Stimulated activated CD4-positive, alpha-beta T cell treated with anti-CD3 and anti-CD28 coated beads, Interleukin-1b, Interleukin-23, amount 100 ng/mL, for 4 hours (primary cell): ENCODE measurements around the gene ALKBH4.
"Not testable (repeated sequence)": the region's sequence is repeated elsewhere in the genome, so short reads cannot be mapped to it uniquely, and the experiment has no call there.

Experiments used
- DNase-seq, 2 donors: peaks; one replicate each; pipeline ENCODE4 v3.0.0-alpha.2; 2020; ENCODE audit warnings: low read depth in 2 of 2

Gene ALKBH4

DNA sequence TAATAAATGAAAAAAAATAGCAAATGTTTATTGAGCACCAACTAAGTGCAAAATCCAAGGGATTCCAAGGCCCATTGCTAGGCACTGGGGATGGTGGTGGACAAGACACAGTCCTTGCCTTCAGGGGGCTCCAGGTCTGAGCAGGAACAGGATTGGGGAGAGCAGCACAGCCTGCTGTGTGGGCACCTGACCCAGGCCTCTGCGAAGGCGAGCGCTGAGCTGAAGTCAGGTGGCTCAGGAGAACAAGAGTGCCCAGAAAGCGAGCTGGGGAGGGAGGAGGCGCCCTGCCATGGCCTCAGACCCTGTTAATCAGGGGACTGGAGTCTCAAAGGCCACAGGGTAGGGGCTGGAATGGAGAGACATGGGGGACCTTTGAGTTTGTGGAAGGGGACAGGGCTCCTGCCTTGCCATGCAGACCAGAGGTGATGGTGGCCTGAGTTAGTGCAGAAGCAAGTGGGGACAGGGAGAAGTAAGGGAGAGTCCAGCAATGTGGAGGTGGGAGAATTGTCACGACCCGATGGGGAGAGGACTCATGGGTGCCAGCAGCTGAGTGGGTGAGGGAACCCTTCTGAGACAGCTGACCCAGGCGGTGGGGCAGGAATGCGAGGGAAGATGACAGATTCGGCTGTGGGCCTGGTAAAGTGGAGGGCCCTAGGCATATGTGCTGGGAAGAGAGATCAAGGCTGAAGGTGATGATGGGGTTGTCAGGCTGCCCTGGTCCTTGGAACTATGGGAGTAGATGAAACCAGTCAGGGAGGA lies 35.3 kb downstream of the ALKBH4 start:
- no peak for DNase-seq

DNA sequence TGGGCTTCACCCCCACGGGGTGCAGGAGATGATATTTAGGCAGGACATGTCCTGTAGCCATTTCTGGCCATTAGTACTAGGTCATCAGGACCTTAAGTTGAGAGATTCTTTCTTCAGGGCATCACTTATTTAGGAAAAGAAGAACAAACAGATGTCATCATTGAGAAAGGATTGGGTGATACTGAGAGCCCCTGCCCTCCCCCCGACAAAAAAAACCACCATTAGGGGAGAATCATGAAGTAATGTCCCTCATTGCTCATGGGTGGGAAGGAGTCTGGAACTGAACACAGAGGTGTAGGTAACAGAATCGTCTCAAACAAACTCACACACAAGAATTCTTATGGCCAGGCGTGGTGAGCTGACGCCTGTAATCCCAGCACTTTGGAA lies 37.7 kb downstream of the ALKBH4 start:
- DNase-seq = no peak

DNA sequence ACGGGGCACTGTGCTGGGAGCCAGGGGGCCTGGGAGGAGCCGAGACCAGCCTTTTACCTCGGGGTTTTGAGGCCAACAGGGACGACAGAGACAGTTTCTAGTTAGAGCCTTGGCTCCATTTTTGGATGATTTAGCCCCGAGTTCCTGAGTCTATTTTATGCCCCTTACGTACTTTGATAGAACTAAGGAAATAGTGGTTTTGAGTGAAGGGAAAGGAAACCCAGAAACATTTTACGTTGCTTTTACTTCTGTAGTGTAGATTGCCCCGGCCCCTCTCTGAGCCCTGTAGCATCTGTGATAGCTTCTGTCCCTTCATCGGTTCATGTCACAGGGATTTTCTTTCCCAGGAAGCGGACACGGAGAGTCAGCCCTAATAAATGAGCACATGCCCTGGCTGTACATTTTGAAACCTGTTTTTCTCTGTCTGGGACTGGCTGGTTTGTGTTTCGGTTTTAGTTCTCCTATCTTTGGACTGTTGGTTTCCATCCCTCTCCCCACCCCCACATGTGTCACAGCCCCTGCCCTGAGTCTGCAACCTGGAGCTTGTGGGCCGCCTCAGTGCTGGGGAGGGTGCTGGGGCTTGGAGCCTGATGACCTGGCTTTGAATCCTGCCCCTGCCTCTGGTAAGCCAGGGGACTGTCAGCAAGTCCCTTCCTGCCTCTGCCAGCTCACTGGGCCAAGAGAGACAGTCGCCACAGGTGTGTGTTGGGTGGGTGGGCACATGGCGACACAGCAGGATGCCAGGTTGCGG lies 38.2 kb downstream of the ALKBH4 start:
- peak; percentile 54 to 63 for DNase-seq

DNA sequence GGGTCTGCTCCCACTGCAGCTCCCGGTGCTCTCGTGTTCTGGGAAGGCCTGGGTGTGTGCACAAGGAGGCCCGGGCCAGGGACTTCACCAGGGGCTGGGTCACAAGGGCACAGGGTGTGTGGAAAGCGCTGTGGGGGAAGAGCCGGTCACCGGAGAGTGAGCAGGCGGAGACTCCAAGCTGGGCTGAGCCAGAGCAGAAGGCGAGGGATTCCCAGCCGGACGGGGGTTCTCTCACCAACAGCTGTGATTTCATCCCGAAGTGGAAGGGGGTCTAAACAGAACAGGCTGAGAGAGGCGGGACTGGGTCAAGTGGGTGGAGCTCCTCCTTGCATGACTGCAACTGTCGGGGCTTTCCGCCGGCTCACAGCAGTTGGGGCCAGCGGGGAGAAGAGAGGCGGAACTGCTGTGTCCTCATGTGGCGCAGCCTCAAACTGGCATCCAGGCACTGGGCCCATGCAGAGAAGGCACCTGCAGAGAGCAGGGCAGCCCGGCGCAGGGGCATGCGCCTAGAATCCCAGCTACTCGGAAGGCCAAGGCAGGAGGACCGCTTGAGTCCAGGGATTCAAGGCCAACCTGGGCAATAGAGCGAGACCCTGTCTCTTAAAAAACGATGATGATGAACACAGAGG lies 38.9 kb downstream of the ALKBH4 start:
- DNase-seq = peak; percentile 69 to 72

DNA sequence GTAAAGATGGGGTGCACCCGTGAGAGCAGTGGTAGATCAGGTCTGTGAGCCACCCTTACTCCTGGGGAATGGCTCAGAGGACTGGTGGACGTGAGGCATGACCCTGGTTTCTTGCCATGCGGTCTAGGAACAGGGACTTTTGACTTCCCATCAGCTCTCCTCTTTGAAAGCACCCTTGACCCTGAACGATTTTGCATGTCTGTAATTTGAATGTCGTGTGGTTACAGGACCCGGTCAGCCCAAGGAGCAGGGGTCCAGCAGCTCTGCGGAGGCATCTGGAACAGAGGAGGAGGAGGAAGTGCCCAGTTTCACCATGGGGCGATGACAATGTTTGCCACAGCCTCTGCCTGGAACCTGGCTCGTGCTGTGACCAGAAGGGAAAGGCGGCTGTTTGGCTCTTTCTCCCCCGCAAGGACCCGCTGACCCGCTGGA lies 39.9 kb downstream of the ALKBH4 start:
- no peak for DNase-seq

DNA sequence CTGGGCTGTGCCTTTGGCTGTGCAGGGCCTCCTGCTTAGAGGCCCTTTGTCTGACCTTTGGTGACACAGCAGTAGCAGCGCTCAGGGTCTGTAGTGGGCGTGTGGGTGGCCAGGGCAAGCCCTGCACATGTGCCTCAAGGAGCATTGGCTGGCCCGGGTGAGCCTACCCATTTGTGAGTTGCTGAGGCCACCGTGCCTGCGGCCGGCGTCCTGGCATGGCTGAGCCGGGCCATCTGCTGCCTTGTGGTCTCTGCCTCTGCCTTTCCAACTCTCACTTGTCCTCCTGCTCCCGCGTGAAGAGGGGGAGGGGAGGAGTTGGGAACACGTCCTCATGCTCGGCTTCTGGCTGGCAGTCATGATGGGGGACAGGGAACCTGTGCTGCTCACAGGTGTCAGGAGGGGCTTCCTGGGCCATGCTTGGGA lies 40.5 kb downstream of the ALKBH4 start:
- no peak for DNase-seq

GRCh38 chr7:102421706-102422240 lies 42.9 kb downstream of the ALKBH4 start:
- DNase-seq = no peak

GRCh38 chr7:102418592-102418991 lies 46.1 kb downstream of the ALKBH4 start:
- DNase-seq = no peak

- DNase-seq = no peak
Observed at GRCh38 chr7:102417105-102417504, 47.6 kb downstream of the ALKBH4 start.

DNA sequence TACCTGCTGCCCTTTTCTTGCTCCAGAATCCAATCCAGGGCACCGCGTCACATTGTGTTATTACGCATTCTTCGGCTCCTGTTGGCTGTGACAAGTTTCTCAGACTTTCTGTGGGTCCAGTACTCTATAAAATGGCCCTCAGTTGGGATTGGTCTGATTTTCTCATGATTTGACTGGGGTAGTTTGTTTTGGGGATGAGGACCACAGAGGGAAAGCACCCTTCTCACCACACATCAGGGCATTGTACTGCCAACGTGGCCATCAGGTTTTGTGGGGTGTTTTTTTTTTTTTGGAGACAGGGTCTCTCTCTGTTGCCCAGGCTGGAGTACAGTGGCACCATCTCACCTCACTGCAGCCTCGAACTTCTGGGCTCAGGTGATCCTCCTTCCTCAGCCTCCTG lies 48.3 kb downstream of the ALKBH4 start:
- no peak for DNase-seq

DNA sequence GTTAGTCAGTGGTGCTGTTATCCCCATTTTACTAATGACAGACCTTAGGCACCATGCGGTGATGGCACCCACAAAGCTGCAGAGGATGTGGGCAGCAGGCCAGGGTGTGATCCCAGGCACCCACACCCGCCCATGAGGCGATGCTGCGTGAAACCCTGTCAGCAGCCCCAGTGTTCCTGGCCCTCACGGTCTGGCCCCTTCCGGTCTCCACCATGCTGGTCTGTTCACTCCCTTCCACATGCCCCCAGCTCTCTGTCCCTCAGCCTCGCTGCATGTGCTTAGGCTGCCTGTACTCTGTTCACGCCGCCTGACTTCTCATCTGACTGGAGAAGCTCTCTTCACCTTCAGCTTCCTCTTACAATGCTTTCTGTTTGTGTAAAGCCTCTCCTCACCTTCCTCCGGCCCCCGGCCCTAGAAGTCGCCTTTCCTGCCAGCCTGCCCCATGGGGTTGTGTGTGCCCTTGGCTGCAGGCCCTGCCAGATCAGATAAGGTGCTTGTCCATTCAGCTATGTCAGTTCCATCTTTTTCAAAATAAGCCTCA lies 48.9 kb downstream of the ALKBH4 start:
- DNase-seq = peak in 1 of 2 donors; percentile 28

DNA sequence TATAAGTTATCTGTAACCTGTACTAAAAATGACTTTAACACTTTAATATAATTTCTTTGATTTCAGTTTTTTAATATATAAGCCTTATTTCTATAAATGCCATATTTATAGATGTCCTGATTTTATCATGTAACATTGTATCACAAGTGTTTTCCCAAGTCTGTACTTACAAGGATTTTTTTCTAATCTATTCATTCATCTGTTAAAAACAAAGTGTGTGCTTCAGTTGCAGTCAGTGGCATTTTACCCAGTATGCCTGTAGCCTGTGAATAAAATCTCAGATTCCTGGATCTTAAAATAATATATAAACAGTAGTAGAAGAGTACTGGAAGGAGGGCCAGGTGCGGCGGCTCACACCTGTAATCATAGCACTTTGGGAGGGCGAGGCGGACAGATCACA lies 51.1 kb downstream of the ALKBH4 start:
- DNase-seq = no peak

- DNase-seq = no peak
Observed at GRCh38 chr7:102413091-102413490, 51.6 kb downstream of the ALKBH4 start.

GRCh38 chr7:102412548-102412947 lies 52.1 kb downstream of the ALKBH4 start:
- DNase-seq = no peak

DNA sequence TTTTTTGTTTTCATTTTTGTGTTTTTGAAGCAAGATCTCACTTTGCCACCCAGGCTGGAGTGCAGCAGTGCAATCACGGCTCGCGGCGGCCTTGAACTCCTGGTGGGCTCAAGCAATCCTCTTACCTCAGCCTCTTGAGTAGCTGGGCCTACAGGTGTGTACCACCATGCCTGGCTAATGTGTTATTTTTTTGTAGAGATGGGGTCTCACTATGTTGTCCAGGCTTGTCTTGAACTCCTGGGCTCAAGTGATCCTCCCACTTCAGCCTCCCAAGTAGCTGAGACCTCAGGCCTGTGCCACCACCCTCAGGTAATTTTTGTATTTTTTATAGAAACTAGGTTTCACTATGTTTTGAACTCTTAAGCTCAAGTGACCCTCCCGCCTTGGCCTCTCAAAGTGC lies 53.7 kb downstream of the ALKBH4 start:
- no peak for DNase-seq

- no peak for DNase-seq
Observed at GRCh38 chr7:102410123-102410522, 54.5 kb downstream of the ALKBH4 start.

GRCh38 chr7:102409340-102409739 lies 55.3 kb downstream of the ALKBH4 start:
- DNase-seq = no peak

- not testable (repeated sequence) for DNase-seq
Observed at GRCh38 chr7:102408530-102408929, 56.1 kb downstream of the ALKBH4 start.

DNA sequence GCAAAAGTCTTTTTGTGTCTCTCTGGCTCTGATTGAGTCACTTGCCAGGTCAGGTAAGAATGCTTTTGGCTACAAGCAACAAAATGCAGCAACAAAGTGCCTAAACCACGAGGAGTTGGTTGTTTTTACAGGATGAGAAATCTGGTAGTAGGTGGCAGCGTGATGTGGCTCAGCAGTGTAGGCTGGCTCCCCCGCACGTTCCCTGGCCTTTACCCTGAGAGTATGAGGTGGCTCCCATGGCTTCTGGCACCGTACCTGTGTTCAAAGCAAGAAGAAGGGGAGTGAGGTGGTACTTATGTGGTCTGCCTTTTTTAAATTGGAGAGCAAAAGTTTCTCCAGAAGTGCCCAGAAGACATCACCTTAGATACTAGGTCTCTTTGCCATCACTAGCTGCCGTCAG lies 56.8 kb downstream of the ALKBH4 start:
- DNase-seq = no peak
